Osteocyte (in vitro differentiated cells): Measurements from ENCODE around the gene TNS3. TPM values are rescaled to one million over a fixed set of nuclear protein-coding genes. Genes with fewer than 3 reads are reported as not detected.

Source experiments
- DNase-seq: peaks from one replicate; pipeline ENCODE4 v3.0.0; 2021; ENCODE audit warnings: mixed read lengths; ENCODE audit not compliant: unreplicated experiment; ENCODE audit errors: extremely low spot score
- H3K27ac Mint-ChIP-seq: one replicate; pipeline ENCODE4 v1.8.0; 2021; ENCODE audit warnings: mild to moderate bottlenecking, mixed read lengths; ENCODE audit not compliant: unreplicated experiment
- H3K27me3 Mint-ChIP-seq: one replicate; pipeline ENCODE4 v1.8.0; 2021; ENCODE audit warnings: mixed read lengths; ENCODE audit not compliant: unreplicated experiment
- H3K36me3 Mint-ChIP-seq: one replicate; pipeline ENCODE4 v1.8.0; 2021; ENCODE audit warnings: mixed read lengths; ENCODE audit not compliant: unreplicated experiment
- H3K4me1 Mint-ChIP-seq: one replicate; pipeline ENCODE4 v1.8.0; 2021; ENCODE audit warnings: mixed read lengths; ENCODE audit not compliant: unreplicated experiment
- H3K4me3 Mint-ChIP-seq: one replicate; pipeline ENCODE4 v1.8.0; 2021; ENCODE audit warnings: mild to moderate bottlenecking, moderate library complexity, mixed read lengths; ENCODE audit not compliant: unreplicated experiment
- H3K9me3 Mint-ChIP-seq: one replicate; pipeline ENCODE4 v1.8.0; 2021; ENCODE audit warnings: mixed read lengths; ENCODE audit not compliant: unreplicated experiment
- total RNA-seq: library from RNA; stranded (reverse); gene quantifications from 2 replicates; pipeline ENCODE4 v1.2.1, GENCODE V29; 2021
- TF ChIP-seq, protein P1 (sequence below): fragments of 200-600 bp; sonication (generic); IDR thresholded peaks from 2 replicates; pipeline ENCODE4 v1.5.0; 2021; ENCODE audit warnings: antibody characterized with exemption, mild to moderate bottlenecking, moderate library complexity

The TNS3 gene
- total RNA-seq, 1 donor from 2014 or later: 93.8 TPM

DNA sequence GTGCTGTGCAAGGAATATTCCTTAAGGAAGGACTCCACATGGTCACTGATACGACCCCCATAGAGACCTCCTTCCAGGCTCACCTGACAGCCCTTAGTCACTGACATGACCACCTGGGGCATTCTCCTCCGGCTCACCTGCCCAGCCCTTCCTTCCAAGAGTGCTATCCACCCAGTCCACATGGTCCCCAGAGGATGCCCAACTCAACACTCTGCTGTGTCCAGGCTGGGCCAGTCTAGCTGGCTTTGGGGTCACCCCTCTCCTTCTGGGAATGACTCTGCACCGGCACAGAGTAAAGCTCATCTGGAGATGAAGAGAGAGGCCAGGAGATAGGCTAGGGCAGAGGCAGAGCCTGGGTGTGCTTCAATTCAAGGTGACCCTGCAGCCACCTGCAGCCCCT, 300.8 kb downstream of the TNS3 start:
- H3K27me3 Mint-ChIP-seq: no peaks in the 10 kb centered on the region
- DNase-seq: no peak
- peaks cover 60% of the 10 kb centered on the region for H3K36me3 Mint-ChIP-seq
- TF ChIP-seq, protein P1, sequence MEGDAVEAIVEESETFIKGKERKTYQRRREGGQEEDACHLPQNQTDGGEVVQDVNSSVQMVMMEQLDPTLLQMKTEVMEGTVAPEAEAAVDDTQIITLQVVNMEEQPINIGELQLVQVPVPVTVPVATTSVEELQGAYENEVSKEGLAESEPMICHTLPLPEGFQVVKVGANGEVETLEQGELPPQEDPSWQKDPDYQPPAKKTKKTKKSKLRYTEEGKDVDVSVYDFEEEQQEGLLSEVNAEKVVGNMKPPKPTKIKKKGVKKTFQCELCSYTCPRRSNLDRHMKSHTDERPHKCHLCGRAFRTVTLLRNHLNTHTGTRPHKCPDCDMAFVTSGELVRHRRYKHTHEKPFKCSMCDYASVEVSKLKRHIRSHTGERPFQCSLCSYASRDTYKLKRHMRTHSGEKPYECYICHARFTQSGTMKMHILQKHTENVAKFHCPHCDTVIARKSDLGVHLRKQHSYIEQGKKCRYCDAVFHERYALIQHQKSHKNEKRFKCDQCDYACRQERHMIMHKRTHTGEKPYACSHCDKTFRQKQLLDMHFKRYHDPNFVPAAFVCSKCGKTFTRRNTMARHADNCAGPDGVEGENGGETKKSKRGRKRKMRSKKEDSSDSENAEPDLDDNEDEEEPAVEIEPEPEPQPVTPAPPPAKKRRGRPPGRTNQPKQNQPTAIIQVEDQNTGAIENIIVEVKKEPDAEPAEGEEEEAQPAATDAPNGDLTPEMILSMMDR: no peak
- H3K4me1 Mint-ChIP-seq: peaks cover 8% of the 10 kb centered on the region
- no peaks in the 10 kb centered on the region for H3K9me3 Mint-ChIP-seq
- H3K4me3 Mint-ChIP-seq: no peak overlapping the region
- no peak overlapping the region for H3K27ac Mint-ChIP-seq

DNA sequence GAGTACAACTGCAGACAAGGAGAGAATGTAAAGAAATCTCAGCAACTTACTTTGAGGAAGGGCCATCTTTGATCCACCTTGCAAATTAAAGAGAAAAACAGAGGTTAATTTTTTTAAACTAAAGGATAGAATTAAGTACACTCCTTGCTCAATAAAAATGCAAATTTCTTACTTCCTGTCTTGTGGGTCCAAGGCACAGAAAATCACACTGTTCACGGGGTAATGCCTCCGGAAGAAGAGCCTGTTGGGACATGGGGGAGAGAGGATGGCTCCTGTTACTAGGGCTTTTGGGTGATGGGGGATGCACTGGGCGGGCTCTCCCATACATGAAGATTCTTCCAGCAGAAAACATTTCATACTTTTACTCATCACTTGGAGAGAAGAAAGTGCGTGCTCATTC, 301.8 kb downstream of the TNS3 start:
- Mint-ChIP-seq H3K27me3 (no peaks in the 10 kb centered on the region), H3K9me3 (no peaks in the 10 kb centered on the region), H3K4me1 (no peaks in the 10 kb centered on the region), H3K4me3 (no peak overlapping the region), H3K27ac (no peak overlapping the region), H3K36me3 (peaks cover 59% of the 10 kb centered on the region)
- no peak for DNase-seq
- TF ChIP-seq, protein P1: no peak

DNA sequence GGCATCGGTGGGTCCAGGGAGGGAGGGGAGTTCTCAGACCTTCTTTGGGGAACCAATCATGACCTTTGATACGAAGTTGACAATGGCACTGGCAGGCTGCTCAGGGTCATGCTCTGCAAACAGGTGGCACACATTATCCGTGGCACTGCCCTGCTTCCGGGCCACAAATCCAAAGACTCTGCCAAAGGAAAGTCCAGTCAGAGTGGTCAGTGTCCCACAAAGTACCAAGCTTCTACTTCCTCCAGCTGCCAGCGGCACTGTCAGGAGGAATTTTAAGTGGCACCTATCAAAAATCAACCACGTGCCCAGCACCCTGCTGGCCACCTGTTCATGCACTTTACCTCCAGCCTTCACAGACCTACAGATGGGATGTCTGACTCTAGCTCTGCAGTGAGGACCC, 303.9 kb downstream of the TNS3 start:
- H3K4me1 Mint-ChIP-seq: no peaks in the 10 kb centered on the region
- no peak for DNase-seq
- H3K36me3 Mint-ChIP-seq: peaks cover 54% of the 10 kb centered on the region
- no peak overlapping the region for H3K4me3 Mint-ChIP-seq
- H3K27ac Mint-ChIP-seq: no peak overlapping the region
- no peaks in the 10 kb centered on the region for H3K27me3 Mint-ChIP-seq
- no peaks in the 10 kb centered on the region for H3K9me3 Mint-ChIP-seq
- TF ChIP-seq, protein P1: no peak

DNA sequence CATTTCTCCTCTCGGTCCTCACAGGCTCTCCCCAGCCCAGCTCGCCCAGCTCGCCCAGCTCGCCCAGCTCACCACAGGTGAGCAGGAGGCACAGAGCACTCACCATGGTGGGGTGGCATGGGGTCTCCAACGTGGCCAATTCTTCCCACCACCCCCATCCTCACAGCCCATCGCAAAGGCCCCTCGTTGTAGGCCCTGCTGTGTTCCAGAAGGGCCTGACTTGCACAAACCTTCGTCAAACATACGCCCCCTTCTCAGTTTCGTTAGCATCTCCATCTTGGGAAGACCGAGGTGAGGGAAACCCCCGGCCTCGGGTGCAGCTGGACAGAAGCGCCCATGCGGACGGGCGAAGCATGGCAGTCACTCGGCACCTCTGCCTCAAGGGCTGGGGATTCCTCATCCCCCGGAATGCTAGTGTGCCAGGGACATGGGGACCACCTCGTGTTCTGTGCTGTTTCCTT, 304.6 kb downstream of the TNS3 start:
- peaks cover 47% of the 10 kb centered on the region for H3K36me3 Mint-ChIP-seq
- H3K27me3 Mint-ChIP-seq: no peaks in the 10 kb centered on the region
- no peak for DNase-seq
- no peak overlapping the region for H3K4me3 Mint-ChIP-seq
- no peaks in the 10 kb centered on the region for H3K4me1 Mint-ChIP-seq
- TF ChIP-seq, protein P1: no peak
- peaks cover 4% of the 10 kb centered on the region for H3K9me3 Mint-ChIP-seq
- H3K27ac Mint-ChIP-seq: no peak overlapping the region

DNA sequence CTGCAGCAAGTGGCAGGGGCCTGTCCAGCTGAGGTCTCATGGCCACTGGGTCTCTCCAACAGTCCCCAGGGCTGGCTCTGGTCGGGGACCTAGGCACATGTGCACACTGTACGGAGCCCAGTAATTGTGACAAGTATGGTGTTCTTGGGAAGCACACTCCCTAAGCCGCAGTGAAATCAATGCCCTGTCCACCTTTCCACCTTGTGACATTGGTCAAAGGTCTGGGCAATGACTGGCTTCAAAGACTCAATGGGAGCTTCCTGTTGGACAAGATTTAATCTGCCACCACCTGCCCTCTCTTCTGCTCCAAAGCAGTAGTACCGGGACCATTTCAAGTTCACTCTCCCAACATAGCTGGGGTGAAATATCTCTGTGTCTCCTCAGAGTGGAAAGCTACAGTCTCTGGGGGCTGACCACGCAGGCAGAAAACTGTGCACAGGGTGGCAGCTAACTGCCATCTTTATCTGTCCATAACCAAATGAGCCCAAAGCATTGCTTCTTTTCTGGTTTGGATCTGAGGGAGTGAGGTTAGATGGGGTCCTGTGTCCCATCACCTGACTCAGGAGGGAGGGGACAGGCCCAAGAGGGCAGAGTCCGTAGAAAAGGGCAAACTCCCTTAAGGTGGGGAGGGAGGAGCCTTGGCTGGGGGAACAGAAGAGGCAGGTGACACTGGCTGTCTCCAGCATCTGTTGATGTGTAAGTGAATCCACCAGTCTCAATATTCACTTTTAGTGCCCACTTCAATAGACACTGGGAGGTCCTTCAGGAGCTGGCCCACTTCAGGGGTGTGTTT, 307.7 kb downstream of the TNS3 start:
- Mint-ChIP-seq H3K36me3 (peaks cover 26% of the 10 kb centered on the region), H3K27ac (no peak overlapping the region), H3K4me3 (no peak overlapping the region), H3K9me3 (peaks cover 16% of the 10 kb centered on the region), H3K27me3 (no peaks in the 10 kb centered on the region), H3K4me1 (no peaks in the 10 kb centered on the region)
- no peak for DNase-seq
- TF ChIP-seq, protein P1: no peak
